ENCODE results near the gene ZC3H7A.

The ZC3H7A gene

GRCh38 chr16:11717811-11718210 lies 79.2 kb downstream of the ZC3H7A start:
- Histone ChIP-seq H3K36me3 (replicated peaks; ENCODE audit: insufficient read depth, low read length) (peaks cover 37% of the 10 kb centered on the region), H2AFZ (ENCODE audit: low read length) (no peak overlapping the region), H3K9me2 (replicated peaks; ENCODE audit: insufficient read depth, low read length) (no peaks in the 10 kb centered on the region), H3K4me1 (ENCODE audit: low read length) (peaks cover 82% of the 10 kb centered on the region), H3F3A (ENCODE audit: insufficient read depth, low read length) (peaks cover 98% of the 10 kb centered on the region), H3K4me3 (ENCODE audit: low read length) (no peak overlapping the region), H3K9me3 (replicated peaks; ENCODE audit: insufficient read depth, low read length) (no peaks in the 10 kb centered on the region), H3K79me2 (ENCODE audit: low read length) (peaks cover 99% of the 10 kb centered on the region), H3K27ac (ENCODE audit: low read length) (peak overlapping the region; percentile 76), H3K4me2 (ENCODE audit: low read depth, low read length) (peak overlapping the region; percentile 72; the same call in 1 of the 2 replicates), H4K20me1 (ENCODE audit: insufficient read depth, low read length) (peaks cover 10% of the 10 kb centered on the region; the same call in 1 of the 2 replicates), H3K9ac (ENCODE audit: low read length) (peak overlapping the region; percentile 41; the same call in 1 of the 2 replicates), H3K27me3 (replicated peaks; ENCODE audit: insufficient read depth, low read length) (no peaks in the 10 kb centered on the region)
- DNase-seq = peak; percentile 89
- TF ChIP-seq CTCF (IDR thresholded peaks at IDR 0.05; ENCODE audit: low read length) = no peak
- TF ChIP-seq EZH2phosphoT487 (IDR thresholded peaks at IDR 0.05; ENCODE audit: low read length) = no peak
- no peak for TF ChIP-seq EZH2 (optimal IDR thresholded peaks at IDR 0.05; ENCODE audit: low read depth, low read length)

GRCh38 chr16:11716336-11716735 lies 80.7 kb downstream of the ZC3H7A start:
- Histone ChIP-seq H3K79me2 (ENCODE audit: low read length) (peaks cover 99% of the 10 kb centered on the region), H3K36me3 (replicated peaks; ENCODE audit: insufficient read depth, low read length) (peaks cover 31% of the 10 kb centered on the region), H3K9me3 (replicated peaks; ENCODE audit: insufficient read depth, low read length) (no peaks in the 10 kb centered on the region), H2AFZ (ENCODE audit: low read length) (no peak overlapping the region), H3K9ac (ENCODE audit: low read length) (peak overlapping the region; percentile 41), H3K4me3 (ENCODE audit: low read length) (peak overlapping the region; percentile 28; the same call in 1 of the 2 replicates), H3K4me1 (ENCODE audit: low read length) (peaks cover 81% of the 10 kb centered on the region), H3K9me2 (replicated peaks; ENCODE audit: insufficient read depth, low read length) (no peaks in the 10 kb centered on the region), H3K27me3 (replicated peaks; ENCODE audit: insufficient read depth, low read length) (no peaks in the 10 kb centered on the region), H4K20me1 (ENCODE audit: insufficient read depth, low read length) (peaks cover 8% of the 10 kb centered on the region; the same call in 1 of the 2 replicates), H3K4me2 (ENCODE audit: low read depth, low read length) (peak overlapping the region; percentile 72), H3F3A (ENCODE audit: insufficient read depth, low read length) (peaks cover 98% of the 10 kb centered on the region), H3K27ac (ENCODE audit: low read length) (peak overlapping the region; percentile 76)
- no peak for TF ChIP-seq EZH2 (optimal IDR thresholded peaks at IDR 0.05; ENCODE audit: low read depth, low read length)
- no peak for TF ChIP-seq CTCF (IDR thresholded peaks at IDR 0.05; ENCODE audit: low read length)
- TF ChIP-seq EZH2phosphoT487 (IDR thresholded peaks at IDR 0.05; ENCODE audit: low read length) = no peak
- no peak for DNase-seq

- no peaks in the 10 kb centered on the region for H3K9me3 ChIP-seq (replicated peaks; ENCODE audit: insufficient read depth, low read length)
- H3K36me3 ChIP-seq (replicated peaks; ENCODE audit: insufficient read depth, low read length) = peaks cover 32% of the 10 kb centered on the region
- peak overlapping the region; percentile 76; the same call in 1 of the 2 replicates for H3K27ac ChIP-seq (ENCODE audit: low read length)
- no peak for DNase-seq
- peaks cover 100% of the 10 kb centered on the region for H3K79me2 ChIP-seq (ENCODE audit: low read length)
- peak overlapping the region; percentile 11; the same call in 1 of the 2 replicates for H3K4me2 ChIP-seq (ENCODE audit: low read depth, low read length)
- H3F3A ChIP-seq (ENCODE audit: insufficient read depth, low read length) = peaks cover 98% of the 10 kb centered on the region
- H3K9ac ChIP-seq (ENCODE audit: low read length) = no peak overlapping the region
- no peaks in the 10 kb centered on the region for H3K27me3 ChIP-seq (replicated peaks; ENCODE audit: insufficient read depth, low read length)
- H3K4me3 ChIP-seq (ENCODE audit: low read length) = no peak overlapping the region
- TF ChIP-seq EZH2 (optimal IDR thresholded peaks at IDR 0.05; ENCODE audit: low read depth, low read length) (no peak), EZH2phosphoT487 (IDR thresholded peaks at IDR 0.05; ENCODE audit: low read length) (no peak), CTCF (IDR thresholded peaks at IDR 0.05; ENCODE audit: low read length) (peak; percentile 9; the same call in 1 of the 2 replicates)
- peaks cover 85% of the 10 kb centered on the region for H3K4me1 ChIP-seq (ENCODE audit: low read length)
- H3K9me2 ChIP-seq (replicated peaks; ENCODE audit: insufficient read depth, low read length) = no peaks in the 10 kb centered on the region
- H2AFZ ChIP-seq (ENCODE audit: low read length) = no peak overlapping the region
- peaks cover 13% of the 10 kb centered on the region; the same call in 1 of the 2 replicates for H4K20me1 ChIP-seq (ENCODE audit: insufficient read depth, low read length)
Observed at GRCh38 chr16:11715246-11715947, 81.7 kb downstream of the ZC3H7A start.
